HG02678 (cell line): ENCODE data around the gene ASTN2.

Experiments
- ATAC-seq: cut with Tn5 transposase; IDR thresholded peaks from one replicate; pipeline ENCODE4 v1.9.1; 2021; ENCODE audit warnings: mild to moderate bottlenecking, moderate library complexity; ENCODE audit not compliant: unreplicated experiment

The ASTN2 gene

GRCh38 chr9:116599342-116599884 is 815.4 kb downstream of the ASTN2 start:
- ATAC-seq, result no peak

- ATAC-seq, result no peak
Measured at GRCh38 chr9:116596646-116597045, 818.2 kb downstream of the ASTN2 start.

- ATAC-seq, result no peak
Measured at GRCh38 chr9:116594547-116594946, 820.3 kb downstream of the ASTN2 start.

GRCh38 chr9:116592970-116593369 is 821.9 kb downstream of the ASTN2 start:
- no peak for ATAC-seq

- no peak for ATAC-seq
Measured at GRCh38 chr9:116589392-116590354, 825.2 kb downstream of the ASTN2 start.

- no peak for ATAC-seq
Measured at GRCh38 chr9:116587919-116588318, 826.9 kb downstream of the ASTN2 start.

DNA sequence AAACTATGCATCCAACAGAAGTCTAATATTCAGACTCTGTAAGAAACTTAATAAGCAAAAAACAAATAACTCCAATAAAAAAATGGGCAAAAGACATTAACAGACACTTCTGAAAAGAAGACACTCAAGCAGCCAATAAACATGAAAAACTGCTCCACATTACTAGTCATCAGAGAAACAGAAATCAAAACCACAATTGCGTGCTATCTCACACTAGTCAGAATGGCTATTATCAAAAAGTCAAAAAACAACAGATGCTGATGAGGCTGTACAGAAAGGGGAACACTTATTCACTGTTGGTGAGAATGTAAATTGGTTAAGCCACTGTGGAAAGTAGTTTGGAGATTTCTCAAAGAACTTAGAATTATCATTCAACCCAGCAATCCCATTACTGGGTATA is 829.0 kb downstream of the ASTN2 start:
- no peak for ATAC-seq

- ATAC-seq, result no peak
Measured at GRCh38 chr9:116585204-116585603, 829.7 kb downstream of the ASTN2 start.

GRCh38 chr9:116580853-116581252 is 834.0 kb downstream of the ASTN2 start:
- no peak for ATAC-seq

GRCh38 chr9:116576386-116576785 is 838.5 kb downstream of the ASTN2 start:
- no peak for ATAC-seq

- no peak for ATAC-seq
Measured at GRCh38 chr9:116574027-116574679, 840.7 kb downstream of the ASTN2 start.

DNA sequence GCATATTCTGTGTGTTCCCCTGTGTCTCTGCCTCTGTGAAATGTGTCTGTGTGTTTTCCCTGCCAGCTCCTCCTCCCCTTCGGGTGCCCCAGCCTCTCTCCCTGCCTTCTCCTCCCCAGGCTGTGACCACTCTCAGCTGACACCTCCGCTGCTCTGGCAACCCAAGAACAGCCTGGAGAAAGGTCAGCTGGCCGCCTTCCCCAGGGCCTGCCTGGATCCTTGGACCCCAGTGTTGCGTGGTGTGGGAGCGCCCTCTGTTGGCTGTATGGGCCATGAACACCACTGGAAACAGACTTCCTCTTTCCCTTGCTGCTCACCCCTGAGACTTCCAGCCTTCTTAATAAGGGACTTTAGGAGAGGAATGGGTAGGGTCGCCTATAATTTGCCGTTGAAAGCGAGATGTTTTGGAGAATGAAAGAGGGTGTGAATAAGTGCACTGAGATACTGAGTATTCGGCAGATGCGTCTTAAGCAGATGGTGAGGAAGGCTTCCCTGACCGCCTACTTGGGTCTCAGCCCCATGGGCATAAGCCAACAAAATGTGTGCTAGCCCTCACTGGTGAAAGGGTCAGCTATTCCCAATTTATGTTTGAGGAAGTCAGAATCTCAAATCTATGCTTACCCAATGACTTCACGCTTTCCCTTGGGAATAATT is 842.6 kb downstream of the ASTN2 start:
- peak; percentile 71 for ATAC-seq

- ATAC-seq, result no peak
Measured at GRCh38 chr9:116569111-116569510, 845.7 kb downstream of the ASTN2 start.

GRCh38 chr9:116566677-116567488 is 848.0 kb downstream of the ASTN2 start:
- no peak for ATAC-seq

- ATAC-seq, result no peak
Measured at GRCh38 chr9:116565986-116566385, 848.9 kb downstream of the ASTN2 start.

- ATAC-seq, result no peak
Measured at GRCh38 chr9:116564266-116564793, 850.5 kb downstream of the ASTN2 start.

DNA sequence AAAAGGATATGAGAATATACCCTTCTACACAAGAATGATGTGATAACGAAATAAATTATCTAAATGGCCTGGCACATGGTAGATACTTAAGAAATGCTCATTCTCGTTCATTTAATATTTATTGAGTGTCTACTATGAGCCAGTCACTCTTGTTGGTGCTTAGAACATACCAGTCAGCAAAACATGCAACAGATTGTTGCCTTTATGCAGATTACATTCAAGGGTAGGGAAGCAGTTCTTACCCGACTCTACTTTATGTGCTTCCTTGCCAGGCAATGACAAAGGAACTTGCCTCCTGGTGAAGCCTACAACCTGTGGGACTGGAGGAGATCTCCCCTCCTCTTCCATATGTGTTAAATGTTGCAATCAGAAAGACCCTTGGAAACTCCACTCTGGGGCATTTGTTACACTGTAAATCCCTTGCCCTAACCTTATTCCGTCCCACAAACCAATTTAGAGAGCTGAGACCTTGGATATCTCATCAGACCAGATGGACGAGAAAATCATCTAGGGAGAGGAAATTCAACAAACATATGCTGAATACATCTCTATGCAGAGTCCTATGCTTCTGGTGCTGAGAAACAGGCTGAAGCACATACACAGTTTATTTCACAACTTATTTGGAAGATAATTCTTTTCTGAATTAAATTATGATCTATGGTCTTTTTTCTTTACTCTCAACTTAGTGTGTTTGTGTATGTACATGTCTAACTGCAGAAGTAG is 855.9 kb downstream of the ASTN2 start:
- ATAC-seq, result no peak

GRCh38 chr9:116558035-116558434 is 856.8 kb downstream of the ASTN2 start:
- ATAC-seq, result no peak

- no peak for ATAC-seq
Measured at GRCh38 chr9:116555556-116556155, 859.2 kb downstream of the ASTN2 start.
